ENCODE measurements around the gene LIMA1. TPM values are rescaled to one million over a fixed set of nuclear protein-coding genes. Genes with fewer than 3 reads are reported as not detected.

Gene LIMA1
- total and polyA plus RNA-seq, 9 of the 15 experiments (the other 6 are each of a cell fraction or from before 2014, with no cell fraction given): 20.2 to 37.8 (median 27.3) TPM

GRCh38 chr12:50283229-50283923 lies at the start of gene LIMA1 (continued):
- TF ChIP-seq YBX1 (IDR thresholded peaks at IDR 0.05): no peak
- no peak for TF ChIP-seq ZNF436 (CRISPR knock-in tag; IDR thresholded peaks at IDR 0.05)
- no peak for TF ChIP-seq NBN (IDR thresholded peaks at IDR 0.05; ENCODE audit: low read depth)
- TF ChIP-seq PREB (CRISPR knock-in tag; IDR thresholded peaks at IDR 0.05): no peak
- TF ChIP-seq HOXB6 (CRISPR knock-in tag; IDR thresholded peaks at IDR 0.05; ENCODE audit: borderline replicate concordance): no peak
- peak; percentile 38; the same call in 1 of the 2 replicates for TF ChIP-seq FOXP1 (CRISPR knock-in tag; IDR thresholded peaks at IDR 0.05)
- no peak for TF ChIP-seq SMARCE1 (IDR thresholded peaks at IDR 0.05)
- peak; percentile 61 for TF ChIP-seq ZNF431 (CRISPR knock-in tag; IDR thresholded peaks at IDR 0.05)
- no peak for TF ChIP-seq SPI1 (IDR thresholded peaks at IDR 0.05; ENCODE audit: borderline replicate concordance, low read depth, low read length)
- no peak for TF ChIP-seq CREBBP (IDR thresholded peaks at IDR 0.05; ENCODE audit: low read depth, low read length)
- TF ChIP-seq TARDBP (IDR thresholded peaks at IDR 0.05): no peak
- TF ChIP-seq ZBTB26 (CRISPR knock-in tag; IDR thresholded peaks at IDR 0.05): peak; percentile 64; the same call in 1 of the 2 replicates
- TF ChIP-seq FOXA3 (CRISPR knock-in tag; conservative IDR thresholded peaks at IDR 0.05 in 1 of 2, IDR thresholded peaks at IDR 0.05 in 1 of 2): no peak
- peak; percentile 99 for TF ChIP-seq PHF8 (IDR thresholded peaks at IDR 0.05; ENCODE audit: borderline replicate concordance, low read length)
- no peak for TF ChIP-seq RBM39 (optimal IDR thresholded peaks at IDR 0.05; ENCODE audit: low read depth, low read length)
- TF ChIP-seq STAT5A (IDR thresholded peaks at IDR 0.05; ENCODE audit: borderline replicate concordance, low read length): no peak
- TF ChIP-seq SAFB (IDR thresholded peaks at IDR 0.05; ENCODE audit: borderline replicate concordance, low read depth, low read length): no peak
- TF ChIP-seq ZNF609 (CRISPR knock-in tag; IDR thresholded peaks at IDR 0.05; ENCODE audit: borderline replicate concordance): no peak
- no peak for TF ChIP-seq BRF2 (IDR thresholded peaks at IDR 0.05; ENCODE audit: borderline replicate concordance, insufficient read depth, insufficient read length)
- TF ChIP-seq SRSF7 (optimal IDR thresholded peaks at IDR 0.05; ENCODE audit: low read depth, low read length): no peak
- TF ChIP-seq POLR2G (IDR thresholded peaks at IDR 0.05; ENCODE audit: low read depth, low read length): peak; percentile 88
